Mesothelial cell of epicardium (in vitro differentiated cells): Measurements from ENCODE around the gene HMGN4. TPM values are rescaled to one million over a fixed set of nuclear protein-coding genes. Genes with fewer than 3 reads are reported as not detected.

ENCODE experiments used
- DNase-seq, 2 experiments: peaks; one replicate each; pipeline ENCODE4 v3.0.0; 2021; ENCODE audit warnings: low spot score in 2 of 2; ENCODE audit not compliant: unreplicated experiment in 2 of 2
- H3K27ac Mint-ChIP-seq: 2 replicates; pipeline ENCODE4 v1.8.0; 2021; ENCODE audit warnings: mixed read lengths
- H3K27me3 Mint-ChIP-seq: 2 replicates; pipeline ENCODE4 v1.8.0; 2021; ENCODE audit warnings: low read depth, mixed read lengths
- H3K36me3 Mint-ChIP-seq: 2 replicates; pipeline ENCODE4 v1.8.0; 2021; ENCODE audit warnings: mixed read lengths
- H3K4me1 Mint-ChIP-seq: 2 replicates; pipeline ENCODE4 v1.8.0; 2021; ENCODE audit warnings: mixed read lengths
- H3K4me3 Mint-ChIP-seq: 2 replicates; pipeline ENCODE4 v1.8.0; 2021; ENCODE audit warnings: mild to moderate bottlenecking, moderate library complexity, mixed read lengths
- H3K9me3 Mint-ChIP-seq: 2 replicates; pipeline ENCODE4 v1.8.0; 2021; ENCODE audit warnings: mixed read lengths
- total RNA-seq: library from RNA; stranded (reverse); gene quantifications from 3 replicates; pipeline ENCODE4 v1.2.1, GENCODE V29; 2021
- TF ChIP-seq, protein P1 (sequence below): fragments of 200-600 bp; sonication (generic); IDR thresholded peaks from one replicate; pipeline ENCODE4 v1.5.0; 2021; ENCODE audit warnings: antibody characterized with exemption; ENCODE audit not compliant: unreplicated experiment

Gene HMGN4
- total RNA-seq, 1 donor from 2014 or later = 49.4 TPM

DNA sequence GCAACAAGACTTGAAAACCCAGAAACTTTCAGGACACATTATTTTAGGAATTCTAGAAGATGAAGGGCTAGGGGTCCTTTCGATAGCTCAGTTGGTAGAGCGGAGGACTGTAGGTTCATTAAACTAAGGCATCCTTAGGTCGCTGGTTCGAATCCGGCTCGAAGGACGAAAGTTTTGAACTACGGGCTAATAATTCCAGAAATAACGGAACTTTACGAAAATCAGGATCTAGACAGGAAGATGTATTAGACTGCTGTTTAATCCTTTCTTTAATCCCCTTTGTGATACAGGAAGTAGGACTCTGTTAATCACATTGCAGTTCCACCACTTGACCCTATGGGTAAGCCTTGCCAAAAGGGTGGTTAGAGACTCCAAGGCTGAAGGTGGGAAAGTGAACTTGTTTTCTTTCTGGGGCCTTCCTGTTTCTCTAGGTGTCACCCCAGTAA lies 37.4 kb downstream of the HMGN4 start:
- Mint-ChIP-seq H3K27ac (no peak overlapping the region), H3K4me3 (no peak overlapping the region), H3K4me1 (peaks cover 14% of the 10 kb centered on the region), H3K36me3 (no peaks in the 10 kb centered on the region), H3K9me3 (peaks cover 13% of the 10 kb centered on the region), H3K27me3 (peaks cover 44% of the 10 kb centered on the region)
- TF ChIP-seq, protein P1, sequence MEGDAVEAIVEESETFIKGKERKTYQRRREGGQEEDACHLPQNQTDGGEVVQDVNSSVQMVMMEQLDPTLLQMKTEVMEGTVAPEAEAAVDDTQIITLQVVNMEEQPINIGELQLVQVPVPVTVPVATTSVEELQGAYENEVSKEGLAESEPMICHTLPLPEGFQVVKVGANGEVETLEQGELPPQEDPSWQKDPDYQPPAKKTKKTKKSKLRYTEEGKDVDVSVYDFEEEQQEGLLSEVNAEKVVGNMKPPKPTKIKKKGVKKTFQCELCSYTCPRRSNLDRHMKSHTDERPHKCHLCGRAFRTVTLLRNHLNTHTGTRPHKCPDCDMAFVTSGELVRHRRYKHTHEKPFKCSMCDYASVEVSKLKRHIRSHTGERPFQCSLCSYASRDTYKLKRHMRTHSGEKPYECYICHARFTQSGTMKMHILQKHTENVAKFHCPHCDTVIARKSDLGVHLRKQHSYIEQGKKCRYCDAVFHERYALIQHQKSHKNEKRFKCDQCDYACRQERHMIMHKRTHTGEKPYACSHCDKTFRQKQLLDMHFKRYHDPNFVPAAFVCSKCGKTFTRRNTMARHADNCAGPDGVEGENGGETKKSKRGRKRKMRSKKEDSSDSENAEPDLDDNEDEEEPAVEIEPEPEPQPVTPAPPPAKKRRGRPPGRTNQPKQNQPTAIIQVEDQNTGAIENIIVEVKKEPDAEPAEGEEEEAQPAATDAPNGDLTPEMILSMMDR = no peak
- DNase-seq = no peak

DNA sequence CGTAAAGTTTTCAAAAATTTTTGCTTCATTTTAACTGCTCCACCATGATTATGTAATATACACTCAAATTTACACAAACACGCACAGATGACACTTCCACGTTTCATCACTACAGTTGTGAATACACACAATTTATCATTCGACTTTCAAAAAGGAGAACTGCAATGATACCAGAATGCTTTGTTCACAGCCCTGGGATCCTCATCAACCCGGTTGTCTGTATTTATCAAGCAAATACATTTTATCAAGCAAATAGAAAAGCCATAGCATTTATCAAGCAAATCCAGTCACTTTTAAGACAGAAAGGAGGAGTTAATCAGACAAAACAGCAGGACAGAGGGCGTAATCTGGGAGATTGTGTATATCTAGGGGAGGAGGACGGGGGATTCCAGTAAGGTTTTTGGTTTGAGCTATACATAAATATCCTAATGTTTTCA lies 38.3 kb downstream of the HMGN4 start:
- no peak overlapping the region for H3K27ac Mint-ChIP-seq
- peaks cover 53% of the 10 kb centered on the region for H3K27me3 Mint-ChIP-seq
- peaks cover 14% of the 10 kb centered on the region for H3K4me1 Mint-ChIP-seq
- H3K4me3 Mint-ChIP-seq = peak overlapping the region; percentile 68
- peaks cover 13% of the 10 kb centered on the region for H3K9me3 Mint-ChIP-seq
- DNase-seq = no peak
- no peaks in the 10 kb centered on the region for H3K36me3 Mint-ChIP-seq
- TF ChIP-seq, protein P1 = no peak

DNA sequence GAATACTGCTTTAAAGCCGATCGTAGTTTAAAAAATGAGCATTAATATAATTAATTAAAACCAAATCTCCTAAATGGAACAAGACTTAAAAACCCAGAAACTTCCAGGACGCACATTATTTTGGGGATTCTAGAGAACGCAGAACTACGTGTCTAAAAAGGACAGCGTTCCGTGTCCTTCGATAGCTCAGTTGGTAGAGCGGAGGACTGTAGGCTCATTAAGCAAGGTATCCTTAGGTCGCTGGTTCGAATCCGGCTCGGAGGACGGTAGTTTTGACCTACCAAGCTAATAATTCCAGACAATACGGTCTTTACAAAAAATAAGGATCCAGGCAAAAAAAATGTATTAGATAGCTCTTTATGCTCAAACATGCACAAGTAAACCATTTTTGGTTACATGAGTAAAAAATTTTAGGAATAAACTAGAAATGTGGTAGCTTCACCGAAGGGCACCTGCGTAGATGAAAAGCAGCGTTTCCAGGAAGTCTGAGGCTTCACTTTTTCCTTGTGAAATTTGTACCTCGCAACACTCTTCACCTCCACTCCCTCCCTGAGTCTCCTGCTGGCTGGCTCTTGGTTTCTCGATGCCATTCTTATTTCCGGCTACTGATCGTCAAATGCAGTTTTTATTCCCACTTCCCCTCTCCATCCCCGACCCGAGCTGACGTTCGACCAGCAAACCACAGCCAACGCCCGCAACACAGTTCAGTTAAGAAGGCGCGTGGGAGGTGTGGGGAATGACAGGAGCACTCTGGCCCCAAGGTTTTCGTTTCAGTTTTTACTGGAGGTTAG lies 39.0 kb downstream of the HMGN4 start:
- H3K9me3 Mint-ChIP-seq = peaks cover 13% of the 10 kb centered on the region
- H3K27ac Mint-ChIP-seq = no peak overlapping the region
- TF ChIP-seq, protein P1 = no peak
- H3K36me3 Mint-ChIP-seq = no peaks in the 10 kb centered on the region
- H3K4me3 Mint-ChIP-seq = peak overlapping the region; percentile 68
- H3K27me3 Mint-ChIP-seq = peaks cover 60% of the 10 kb centered on the region
- peaks cover 12% of the 10 kb centered on the region for H3K4me1 Mint-ChIP-seq
- no peak for DNase-seq

DNA sequence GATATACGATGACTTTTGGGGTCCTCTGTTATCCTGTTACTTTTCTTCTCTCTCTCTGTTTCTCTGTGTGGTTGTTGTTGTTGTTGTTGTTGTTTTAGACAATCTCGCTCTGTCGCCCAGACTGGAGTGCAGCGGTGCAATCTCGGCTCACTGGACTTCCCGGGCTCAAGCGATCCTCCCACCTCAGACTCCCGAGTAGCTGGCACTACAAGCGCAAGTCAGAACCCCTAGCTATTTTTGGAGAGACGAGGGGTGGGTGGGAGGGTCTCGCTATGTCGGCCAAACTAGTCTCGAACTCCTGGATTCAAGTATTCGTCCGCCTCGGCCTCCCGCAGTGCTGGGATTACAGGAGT lies 39.5 kb downstream of the HMGN4 start:
- peaks cover 65% of the 10 kb centered on the region for H3K27me3 Mint-ChIP-seq
- H3K4me1 Mint-ChIP-seq = peaks cover 12% of the 10 kb centered on the region

DNA sequence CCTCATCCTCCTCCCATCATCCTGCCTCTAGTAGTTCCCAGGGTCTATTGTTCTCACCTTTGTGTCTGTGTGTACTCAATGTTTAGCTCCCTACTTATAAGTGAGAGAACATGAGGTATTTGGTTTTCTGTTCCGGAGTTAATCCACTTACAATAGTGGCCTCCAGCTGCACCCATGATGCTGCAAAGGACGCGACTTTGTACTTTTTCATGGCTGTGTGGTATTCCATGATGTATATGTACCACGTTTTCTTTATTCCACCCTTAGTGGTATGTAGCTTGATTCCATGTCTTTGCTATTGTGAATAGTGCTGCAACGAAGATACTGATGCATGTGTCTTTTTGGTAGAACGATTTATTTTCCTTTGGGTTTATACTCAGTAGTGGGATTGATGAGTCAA lies 40.1 kb downstream of the HMGN4 start:
- no peak overlapping the region for H3K27ac Mint-ChIP-seq

More for the DNA sequence above, 39.5 kb downstream of the HMGN4 start:
- Mint-ChIP-seq H3K27ac (no peak overlapping the region), H3K9me3 (peaks cover 13% of the 10 kb centered on the region), H3K36me3 (no peaks in the 10 kb centered on the region), H3K4me3 (peak overlapping the region; percentile 68)
- TF ChIP-seq, protein P1 = no peak
- no peak for DNase-seq

More for the DNA sequence above, 40.1 kb downstream of the HMGN4 start:
- Mint-ChIP-seq H3K27me3 (peaks cover 71% of the 10 kb centered on the region), H3K4me1 (peaks cover 12% of the 10 kb centered on the region), H3K36me3 (no peaks in the 10 kb centered on the region), H3K9me3 (peaks cover 13% of the 10 kb centered on the region), H3K4me3 (no peak overlapping the region)
- DNase-seq = no peak
- TF ChIP-seq, protein P1 = no peak
